Measurements from ENCODE around the gene GLIPR1L2. TPM values are rescaled to one million over a fixed set of nuclear protein-coding genes. Genes with fewer than 3 reads are reported as not detected.

Gene GLIPR1L2
- total RNA-seq, 1 donor from 2014 or later = 0.26 TPM

DNA sequence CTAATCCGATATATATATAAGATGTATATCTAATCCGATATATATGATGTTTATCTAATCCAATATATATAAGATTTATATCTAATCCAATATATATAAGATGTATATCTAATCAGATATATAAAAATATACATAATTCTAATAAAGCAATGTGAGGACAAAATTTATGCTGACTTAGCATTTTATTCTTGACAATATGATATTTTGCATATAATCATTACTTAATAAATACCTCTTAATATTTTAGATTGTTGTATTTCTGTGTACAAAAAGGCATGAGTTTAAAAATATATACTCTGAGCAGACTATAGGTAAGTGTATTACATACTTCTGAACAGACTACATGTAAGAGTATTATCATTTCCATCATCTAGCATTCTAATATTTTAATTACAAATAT is 18.9 kb downstream of the GLIPR1L2 start:
- no peaks in the 10 kb centered on the region for H3K36me3 ChIP-seq (ENCODE audit: control insufficient read depth, insufficient read depth, low read length)
- DNase-seq (ENCODE audit: low read depth) = no peak
- FAIRE-seq = no peak
- no peak for TF ChIP-seq CTCF (IDR thresholded peaks at IDR 0.05; ENCODE audit: insufficient read depth, low read length, severe bottlenecking)
- H3K4me3 ChIP-seq (ENCODE audit: low read depth, low read length) = no peak overlapping the region
- H3K27me3 ChIP-seq (ENCODE audit: control insufficient read depth, insufficient read depth, low read length) = no peaks in the 10 kb centered on the region

DNA sequence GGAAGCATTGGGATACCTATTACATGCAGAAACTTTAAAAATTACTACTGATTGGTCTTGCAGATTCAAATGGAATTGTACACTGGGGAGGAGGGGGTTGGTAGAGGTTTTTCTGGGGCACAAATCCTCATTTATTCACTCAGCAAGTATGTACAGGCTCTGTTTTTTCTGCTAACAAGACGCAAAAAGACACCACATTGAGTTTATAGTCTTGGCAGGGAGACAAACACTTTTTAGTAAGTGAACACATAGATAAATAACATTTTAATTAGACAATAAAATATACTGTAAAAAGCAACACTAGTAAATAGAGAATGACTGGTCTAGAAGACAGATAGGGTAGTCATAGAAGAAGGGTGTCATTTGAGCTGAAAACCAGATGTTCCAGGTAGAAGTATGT is 23.8 kb downstream of the GLIPR1L2 start:
- H3K4me3 ChIP-seq (ENCODE audit: low read depth, low read length) = no peak overlapping the region
- H3K36me3 ChIP-seq (ENCODE audit: control insufficient read depth, insufficient read depth, low read length) = no peaks in the 10 kb centered on the region
- TF ChIP-seq CTCF (IDR thresholded peaks at IDR 0.05; ENCODE audit: insufficient read depth, low read length, severe bottlenecking) = no peak
- DNase-seq (ENCODE audit: low read depth) = no peak
- no peaks in the 10 kb centered on the region for H3K27me3 ChIP-seq (ENCODE audit: control insufficient read depth, insufficient read depth, low read length)
- no peak for FAIRE-seq

- H3K36me3 ChIP-seq (ENCODE audit: control insufficient read depth, insufficient read depth, low read length) = no peaks in the 10 kb centered on the region
- H3K27me3 ChIP-seq (ENCODE audit: control insufficient read depth, insufficient read depth, low read length) = no peaks in the 10 kb centered on the region
- no peak overlapping the region for H3K4me3 ChIP-seq (ENCODE audit: low read depth, low read length)
- FAIRE-seq (no peak), DNase-seq (ENCODE audit: low read depth) (no peak)
- no peak for TF ChIP-seq CTCF (IDR thresholded peaks at IDR 0.05; ENCODE audit: insufficient read depth, low read length, severe bottlenecking)
Observed at GRCh38 chr12:75419841-75420240, 29.0 kb downstream of the GLIPR1L2 start.

DNA sequence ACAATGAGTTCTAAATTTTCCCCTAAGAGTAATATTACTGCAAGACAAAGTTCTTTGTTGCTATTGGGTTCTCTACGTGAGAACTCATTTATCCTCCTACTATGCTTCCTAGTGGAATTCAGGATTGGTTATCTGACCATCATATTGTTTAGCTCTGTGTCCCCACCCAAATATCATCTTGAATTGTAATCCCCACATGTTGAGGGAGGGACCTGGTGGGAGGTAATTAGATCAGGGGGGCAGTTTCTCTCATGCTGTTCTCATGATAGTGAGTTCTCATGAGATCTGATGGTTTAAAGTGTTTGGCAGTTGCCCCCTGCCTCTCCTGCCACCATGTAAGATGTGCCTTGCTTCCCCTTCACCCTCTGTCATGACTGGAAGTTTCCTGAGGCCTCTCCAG is 36.6 kb downstream of the GLIPR1L2 start:
- no peak for TF ChIP-seq CTCF (IDR thresholded peaks at IDR 0.05; ENCODE audit: insufficient read depth, low read length, severe bottlenecking)
- Histone ChIP-seq H3K4me3 (ENCODE audit: low read depth, low read length) (no peak overlapping the region), H3K36me3 (ENCODE audit: control insufficient read depth, insufficient read depth, low read length) (no peaks in the 10 kb centered on the region), H3K27me3 (ENCODE audit: control insufficient read depth, insufficient read depth, low read length) (no peaks in the 10 kb centered on the region)
- FAIRE-seq = no peak
- no peak for DNase-seq (ENCODE audit: low read depth)

GRCh38 chr12:75428767-75429166 is 37.9 kb downstream of the GLIPR1L2 start:
- Histone ChIP-seq H3K27me3 (ENCODE audit: control insufficient read depth, insufficient read depth, low read length) (no peaks in the 10 kb centered on the region), H3K36me3 (ENCODE audit: control insufficient read depth, insufficient read depth, low read length) (no peaks in the 10 kb centered on the region), H3K4me3 (ENCODE audit: low read depth, low read length) (no peak overlapping the region)
- FAIRE-seq = no peak
- no peak for TF ChIP-seq CTCF (IDR thresholded peaks at IDR 0.05; ENCODE audit: insufficient read depth, low read length, severe bottlenecking)
- no peak for DNase-seq (ENCODE audit: low read depth)

DNA sequence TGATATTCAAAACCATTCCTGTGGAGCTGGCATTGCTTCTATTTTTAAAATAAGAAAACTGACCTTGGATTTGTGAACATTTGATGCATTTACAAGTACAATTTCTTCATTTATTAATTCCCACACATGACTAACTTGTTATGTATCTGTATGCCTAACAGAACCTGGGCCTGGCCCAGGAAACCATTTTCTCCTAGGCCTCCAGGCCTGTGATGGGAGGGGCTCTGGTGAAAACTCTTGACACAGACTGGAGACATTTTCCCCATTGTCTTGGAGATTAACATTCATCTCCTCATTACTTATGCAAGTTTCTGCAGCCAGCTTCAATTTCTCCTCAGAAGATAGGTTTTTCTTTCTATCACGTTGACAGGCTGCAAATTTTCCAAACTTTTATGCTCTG is 42.0 kb downstream of the GLIPR1L2 start:
- Histone ChIP-seq H3K4me3 (ENCODE audit: low read depth, low read length) (no peak overlapping the region), H3K36me3 (ENCODE audit: control insufficient read depth, insufficient read depth, low read length) (no peaks in the 10 kb centered on the region), H3K27me3 (ENCODE audit: control insufficient read depth, insufficient read depth, low read length) (no peaks in the 10 kb centered on the region)
- DNase-seq (ENCODE audit: low read depth) (no peak), FAIRE-seq (no peak)
- no peak for TF ChIP-seq CTCF (IDR thresholded peaks at IDR 0.05; ENCODE audit: insufficient read depth, low read length, severe bottlenecking)
